OCI-LY7 (cell line): Measurements from ENCODE around the gene USP24.

Experiments used
- EZH2phosphoT487 ChIP-seq: fragments of 200-600 bp; sonication (generic); IDR thresholded peaks from 2 replicates; pipeline ENCODE4 v1.6.1; 2018; ENCODE audit warnings: low read depth, borderline replicate concordance, mild to moderate bottlenecking, mixed run types, antibody characterized with exemption, low read length, moderate library complexity, mixed read lengths
- TF ChIP-seq, protein P1 (sequence below): fragments of 200-600 bp; sonication (generic); conservative IDR thresholded peaks from 2 replicates; pipeline ENCODE4 v1.5.1; 2014; ENCODE audit warnings: mild to moderate bottlenecking, antibody characterized with exemption, low read length, moderate library complexity, mixed read lengths

DNA sequence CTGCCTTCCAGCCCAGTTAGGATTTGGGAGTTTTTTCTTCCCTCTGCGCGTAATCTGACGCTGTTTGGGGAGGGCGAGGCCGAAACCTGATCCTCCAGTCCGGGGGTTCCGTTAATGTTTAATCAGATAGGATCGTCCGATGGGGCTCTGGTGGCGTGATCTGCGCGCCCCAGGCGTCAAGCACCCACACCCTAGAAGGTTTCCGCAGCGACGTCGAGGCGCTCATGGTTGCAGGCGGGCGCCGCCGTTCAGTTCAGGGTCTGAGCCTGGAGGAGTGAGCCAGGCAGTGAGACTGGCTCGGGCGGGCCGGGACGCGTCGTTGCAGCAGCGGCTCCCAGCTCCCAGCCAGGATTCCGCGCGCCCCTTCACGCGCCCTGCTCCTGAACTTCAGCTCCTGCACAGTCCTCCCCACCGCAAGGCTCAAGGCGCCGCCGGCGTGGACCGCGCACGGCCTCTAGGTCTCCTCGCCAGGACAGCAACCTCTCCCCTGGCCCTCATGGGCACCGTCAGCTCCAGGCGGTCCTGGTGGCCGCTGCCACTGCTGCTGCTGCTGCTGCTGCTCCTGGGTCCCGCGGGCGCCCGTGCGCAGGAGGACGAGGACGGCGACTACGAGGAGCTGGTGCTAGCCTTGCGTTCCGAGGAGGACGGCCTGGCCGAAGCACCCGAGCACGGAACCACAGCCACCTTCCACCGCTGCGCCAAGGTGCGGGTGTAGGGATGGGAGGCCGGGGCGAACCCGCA lies 175.7 kb downstream of the USP24 start, which contains the start of gene PCSK9:
- TF ChIP-seq, protein P1, sequence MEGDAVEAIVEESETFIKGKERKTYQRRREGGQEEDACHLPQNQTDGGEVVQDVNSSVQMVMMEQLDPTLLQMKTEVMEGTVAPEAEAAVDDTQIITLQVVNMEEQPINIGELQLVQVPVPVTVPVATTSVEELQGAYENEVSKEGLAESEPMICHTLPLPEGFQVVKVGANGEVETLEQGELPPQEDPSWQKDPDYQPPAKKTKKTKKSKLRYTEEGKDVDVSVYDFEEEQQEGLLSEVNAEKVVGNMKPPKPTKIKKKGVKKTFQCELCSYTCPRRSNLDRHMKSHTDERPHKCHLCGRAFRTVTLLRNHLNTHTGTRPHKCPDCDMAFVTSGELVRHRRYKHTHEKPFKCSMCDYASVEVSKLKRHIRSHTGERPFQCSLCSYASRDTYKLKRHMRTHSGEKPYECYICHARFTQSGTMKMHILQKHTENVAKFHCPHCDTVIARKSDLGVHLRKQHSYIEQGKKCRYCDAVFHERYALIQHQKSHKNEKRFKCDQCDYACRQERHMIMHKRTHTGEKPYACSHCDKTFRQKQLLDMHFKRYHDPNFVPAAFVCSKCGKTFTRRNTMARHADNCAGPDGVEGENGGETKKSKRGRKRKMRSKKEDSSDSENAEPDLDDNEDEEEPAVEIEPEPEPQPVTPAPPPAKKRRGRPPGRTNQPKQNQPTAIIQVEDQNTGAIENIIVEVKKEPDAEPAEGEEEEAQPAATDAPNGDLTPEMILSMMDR, result no peak
- TF ChIP-seq EZH2phosphoT487, result no peak
